MM.1S (cell line): Measurements from ENCODE around the gene ZBTB5.

Experiments
- EZH2 ChIP-seq: fragments of 300-600 bp; sonication (generic); optimal IDR thresholded peaks from 2 replicates; pipeline ENCODE3; 2017; ENCODE audit warnings: low read depth, mild to moderate bottlenecking, antibody characterized with exemption, low read length, mixed read lengths
- EZH2phosphoT487 ChIP-seq: fragments of 300-600 bp; sonication (generic); IDR thresholded peaks from 2 replicates; pipeline ENCODE4 v1.6.1; 2018; ENCODE audit warnings: antibody characterized with exemption, low read length
- TF ChIP-seq, protein P1 (sequence below): fragments of 300-600 bp; sonication (generic); IDR thresholded peaks from 2 replicates; pipeline ENCODE4 v1.5.1; 2016; ENCODE audit warnings: antibody characterized with exemption, low read length, mixed read lengths

DNA sequence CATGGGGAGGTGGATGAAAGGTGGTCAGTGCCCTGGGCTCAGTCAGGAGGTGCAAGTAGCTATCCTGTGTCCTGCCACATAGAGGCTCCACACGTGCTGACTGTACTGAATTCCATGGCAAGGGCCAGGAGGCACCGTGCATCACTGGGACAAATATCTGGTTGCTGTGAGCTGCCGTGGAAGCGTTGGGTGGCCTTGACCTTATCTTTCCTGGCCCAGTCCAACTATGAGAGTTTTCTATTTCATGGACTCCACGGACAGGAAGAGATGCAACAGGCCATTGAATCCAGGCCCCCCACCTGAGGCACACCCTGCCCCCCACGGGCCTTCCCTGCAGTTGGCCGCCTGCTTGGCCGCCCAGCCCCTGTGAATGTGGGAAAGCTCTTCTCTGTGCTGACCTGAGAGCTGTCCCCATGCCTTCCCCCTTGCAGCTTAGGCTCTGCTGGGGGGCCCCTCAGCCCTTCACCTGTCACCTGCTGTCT is 41.0 kb downstream of the ZBTB5 start:
- TF ChIP-seq, protein P1, sequence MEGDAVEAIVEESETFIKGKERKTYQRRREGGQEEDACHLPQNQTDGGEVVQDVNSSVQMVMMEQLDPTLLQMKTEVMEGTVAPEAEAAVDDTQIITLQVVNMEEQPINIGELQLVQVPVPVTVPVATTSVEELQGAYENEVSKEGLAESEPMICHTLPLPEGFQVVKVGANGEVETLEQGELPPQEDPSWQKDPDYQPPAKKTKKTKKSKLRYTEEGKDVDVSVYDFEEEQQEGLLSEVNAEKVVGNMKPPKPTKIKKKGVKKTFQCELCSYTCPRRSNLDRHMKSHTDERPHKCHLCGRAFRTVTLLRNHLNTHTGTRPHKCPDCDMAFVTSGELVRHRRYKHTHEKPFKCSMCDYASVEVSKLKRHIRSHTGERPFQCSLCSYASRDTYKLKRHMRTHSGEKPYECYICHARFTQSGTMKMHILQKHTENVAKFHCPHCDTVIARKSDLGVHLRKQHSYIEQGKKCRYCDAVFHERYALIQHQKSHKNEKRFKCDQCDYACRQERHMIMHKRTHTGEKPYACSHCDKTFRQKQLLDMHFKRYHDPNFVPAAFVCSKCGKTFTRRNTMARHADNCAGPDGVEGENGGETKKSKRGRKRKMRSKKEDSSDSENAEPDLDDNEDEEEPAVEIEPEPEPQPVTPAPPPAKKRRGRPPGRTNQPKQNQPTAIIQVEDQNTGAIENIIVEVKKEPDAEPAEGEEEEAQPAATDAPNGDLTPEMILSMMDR = no peak
- TF ChIP-seq EZH2phosphoT487 (no peak), EZH2 (no peak)
